Liver (tissue), 9 donors: ENCODE measurements around the gene NUTF2. TPM values are rescaled to one million over a fixed set of nuclear protein-coding genes. Genes with fewer than 3 reads are reported as not detected.
"Not testable (repeated sequence)": the region's sequence is repeated elsewhere in the genome, so short reads cannot be mapped to it uniquely, and the experiment has no call there.

Experiments used
- DNase-seq: peaks from one replicate; pipeline ENCODE4 v3.0.0-alpha.2; 2017; ENCODE audit warnings: low spot score
- H3K27ac ChIP-seq, 2 donors: one replicate each; pipeline ENCODE4 v1.7.0; 2013; ENCODE audit warnings: inconsistent platforms in 2 of 2, low read length in 2 of 2, control low read depth in 1 of 2, low read depth in 1 of 2, mild to moderate bottlenecking in 1 of 2
- H3K27me3 ChIP-seq, 4 donors: one replicate each; pipeline versions ENCODE4 v1.6.1 to v1.7.0; 2013; ENCODE audit warnings: low read length in 3 of 4, inconsistent platforms in 1 of 4, mild to moderate bottlenecking in 1 of 4, moderate library complexity in 1 of 4; ENCODE audit not compliant: control insufficient read depth in 4 of 4, insufficient read depth in 4 of 4
- H3K36me3 ChIP-seq, 4 donors: one replicate each; pipeline versions ENCODE4 v1.6.1 to v1.7.0; 2013; ENCODE audit warnings: low read length in 3 of 4, mild to moderate bottlenecking in 3 of 4, low read depth in 1 of 4, moderate library complexity in 1 of 4; ENCODE audit not compliant: control insufficient read depth in 4 of 4, insufficient read depth in 3 of 4
- H3K4me1 ChIP-seq, 4 donors: one replicate each; pipeline versions ENCODE4 v1.6.1 to v1.7.0; 2013; ENCODE audit warnings: low read length in 3 of 4, mild to moderate bottlenecking in 3 of 4, moderate library complexity in 1 of 4; ENCODE audit not compliant: control insufficient read depth in 4 of 4, insufficient read depth in 4 of 4
- H3K4me3 ChIP-seq, 3 donors: one replicate each; pipeline versions ENCODE4 v1.6.1 to v1.7.0; 2013; ENCODE audit warnings: low read length in 3 of 3, control low read depth in 1 of 3, low read depth in 1 of 3, mild to moderate bottlenecking in 1 of 3
- H3K9ac ChIP-seq, 2 donors: one replicate each; pipeline ENCODE4 v1.7.0; 2013; ENCODE audit warnings: low read length in 2 of 2, mild to moderate bottlenecking in 2 of 2, moderate library complexity in 2 of 2, control low read depth in 1 of 2, low read depth in 1 of 2
- H3K9me3 ChIP-seq, 4 donors: one replicate each; pipeline versions ENCODE4 v1.6.1 to v1.7.0; 2013; ENCODE audit warnings: low read length in 3 of 4; ENCODE audit not compliant: control insufficient read depth in 4 of 4
- ATF3 ChIP-seq: IDR thresholded peaks from 2 replicates; pipeline ENCODE4 v1.6.1; 2016; ENCODE audit warnings: antibody characterized with exemption
- FOXA2 ChIP-seq: IDR thresholded peaks from 2 replicates; pipeline ENCODE4 v1.6.1; 2016; ENCODE audit warnings: antibody characterized with exemption
- HNF4A ChIP-seq, 2 donors: conservative IDR thresholded peaks; 2 replicates each; pipeline ENCODE4 v1.6.1; 2016; ENCODE audit warnings: antibody characterized with exemption in 2 of 2, mild to moderate bottlenecking in 2 of 2
- HNF4G ChIP-seq: IDR thresholded peaks from 2 replicates; pipeline ENCODE4 v1.6.1; 2016; ENCODE audit warnings: antibody characterized with exemption
- RAD21 ChIP-seq, 2 donors: IDR thresholded peaks; 2 replicates each; pipeline ENCODE4 v1.6.1; 2016; ENCODE audit warnings: antibody characterized with exemption in 2 of 2, mild to moderate bottlenecking in 2 of 2
- REST ChIP-seq: IDR thresholded peaks from 2 replicates; pipeline ENCODE4 v1.6.1; 2016; ENCODE audit warnings: antibody characterized with exemption, mild to moderate bottlenecking
- RXRA ChIP-seq, 2 donors: IDR thresholded peaks; 2 replicates each; pipeline ENCODE4 v1.6.1; 2017 to 2018; ENCODE audit warnings: antibody characterized with exemption in 2 of 2, mild to moderate bottlenecking in 1 of 2
- YY1 ChIP-seq: IDR thresholded peaks from 2 replicates; pipeline ENCODE4 v1.6.1; 2016; ENCODE audit warnings: antibody characterized with exemption, mild to moderate bottlenecking
- WGBS: extraction: QIAGEN DNeasy Blood & Tissue Kit; methylation state at CpG from one replicate; pipeline ENCODE4 v1.1.7; 2013; 5-methylcytosine and 5-hydroxymethylcytosine counted together
- polyA plus RNA-seq, 2 donors: library from polyadenylated mRNA; stranded (reverse) in 1 of 2; unstranded in 1 of 2; fragments of 200-250 nt in 1 of 2; fragments of >200 nt in 1 of 2; fragmentation: Nextera tagmentation in 1 of 2; extraction: Ambion mirVana in 1 of 2; gene quantifications; one replicate each; pipeline versions ENCODE4 v1.2.1 to v1.2.3, GENCODE V29; 2013 to 2015
- total RNA-seq, 2 donors: library from RNA; depleted of rRNA; stranded (reverse); fragments of >200 nt; gene quantifications; one replicate each; pipeline ENCODE4 v1.2.3, GENCODE V29; 2014
- TF ChIP-seq, protein P1 (sequence below): IDR thresholded peaks from 2 replicates; pipeline ENCODE4 v1.6.1; 2016; ENCODE audit warnings: antibody characterized with exemption
- TF ChIP-seq, protein P2 (sequence below): IDR thresholded peaks from 2 replicates; pipeline ENCODE4 v1.6.1; 2016; ENCODE audit warnings: antibody characterized with exemption
- donor health status: healthy.
- donor health status: healthy.
- donor health status: healthy.
- donor health status: healthy.
- donor health status: healthy.

The NUTF2 gene
- total and polyA plus RNA-seq, 4 donors = 27.4 to 69.5 (median 54.8) TPM

- TF ChIP-seq, protein P1, sequence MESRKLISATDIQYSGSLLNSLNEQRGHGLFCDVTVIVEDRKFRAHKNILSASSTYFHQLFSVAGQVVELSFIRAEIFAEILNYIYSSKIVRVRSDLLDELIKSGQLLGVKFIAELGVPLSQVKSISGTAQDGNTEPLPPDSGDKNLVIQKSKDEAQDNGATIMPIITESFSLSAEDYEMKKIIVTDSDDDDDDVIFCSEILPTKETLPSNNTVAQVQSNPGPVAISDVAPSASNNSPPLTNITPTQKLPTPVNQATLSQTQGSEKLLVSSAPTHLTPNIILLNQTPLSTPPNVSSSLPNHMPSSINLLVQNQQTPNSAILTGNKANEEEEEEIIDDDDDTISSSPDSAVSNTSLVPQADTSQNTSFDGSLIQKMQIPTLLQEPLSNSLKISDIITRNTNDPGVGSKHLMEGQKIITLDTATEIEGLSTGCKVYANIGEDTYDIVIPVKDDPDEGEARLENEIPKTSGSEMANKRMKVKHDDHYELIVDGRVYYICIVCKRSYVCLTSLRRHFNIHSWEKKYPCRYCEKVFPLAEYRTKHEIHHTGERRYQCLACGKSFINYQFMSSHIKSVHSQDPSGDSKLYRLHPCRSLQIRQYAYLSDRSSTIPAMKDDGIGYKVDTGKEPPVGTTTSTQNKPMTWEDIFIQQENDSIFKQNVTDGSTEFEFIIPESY = peak; percentile 99
- TF ChIP-seq RAD21 (IDR thresholded peaks at IDR 0.05) (peak in 1 of 2 donors; percentile 28), FOXA2 (no peak), RXRA (IDR thresholded peaks at IDR 0.05) (no peak)
- TF ChIP-seq, protein P2, sequence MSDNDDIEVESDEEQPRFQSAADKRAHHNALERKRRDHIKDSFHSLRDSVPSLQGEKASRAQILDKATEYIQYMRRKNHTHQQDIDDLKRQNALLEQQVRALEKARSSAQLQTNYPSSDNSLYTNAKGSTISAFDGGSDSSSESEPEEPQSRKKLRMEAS = no peak
Measured at GRCh38 chr16:67833415-67834241, 13.1 kb upstream of the NUTF2 start (continued).

GRCh38 chr16:67834242-67834614 lies 12.5 kb upstream of the NUTF2 start:
- TF ChIP-seq YY1 (no peak), HNF4A (conservative IDR thresholded peaks at IDR 0.05) (no peak), ATF3 (no peak), REST (no peak), HNF4G (no peak), FOXA2 (no peak)
- TF ChIP-seq, protein P1 = no peak
- peak overlapping the region in 2 of 3 donors; percentile 70 to 87 for H3K4me3 ChIP-seq
- no peak for DNase-seq

DNA sequence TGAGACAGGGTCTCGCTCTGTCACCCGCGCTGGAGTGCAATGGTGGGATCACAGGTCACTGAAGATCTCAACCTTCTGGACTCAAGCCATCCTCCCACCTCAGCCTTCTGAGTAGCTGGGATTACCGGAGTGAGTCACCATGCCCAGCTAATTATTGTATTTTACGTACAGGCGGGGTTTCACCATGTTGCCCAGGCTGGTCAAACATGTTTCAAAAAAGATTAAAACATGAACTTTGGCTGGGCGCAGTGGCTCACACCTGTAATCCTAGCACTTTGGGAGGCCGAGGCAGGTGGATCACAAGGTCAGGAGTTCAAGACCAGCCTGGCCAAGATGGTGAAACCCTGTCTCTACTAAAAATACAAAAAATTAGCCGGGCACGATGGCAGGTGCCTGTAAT lies 9.5 kb upstream of the NUTF2 start:
- not testable (repeated sequence) for H3K9ac ChIP-seq, DNase-seq, H3K4me3 ChIP-seq, H3K27me3 ChIP-seq, H3K9me3 ChIP-seq, H3K36me3 ChIP-seq, H3K27ac ChIP-seq
- WGBS = 91% methylated on average over 10 of the region's 10 CpGs
- H3K4me1 ChIP-seq = peaks cover 4 to 19% (median 9%) of the 10 kb centered on the region in 4 donors

More at GRCh38 chr16:67834242-67834614, 12.5 kb upstream of the NUTF2 start:
- H3K27me3 ChIP-seq = no peaks in the 10 kb centered on the region
- peaks cover 0 to 17% (median 14%) of the 10 kb centered on the region in 4 donors for H3K36me3 ChIP-seq
- H3K9me3 ChIP-seq = no peaks in the 10 kb centered on the region
- no peak overlapping the region for H3K27ac ChIP-seq
- WGBS = 81% methylated on average over 10 of the region's 10 CpGs
- H3K9ac ChIP-seq = no peak overlapping the region
- H3K4me1 ChIP-seq = peaks cover 4 to 19% (median 10%) of the 10 kb centered on the region in 4 donors
